Stimulated activated CD4-positive, alpha-beta T cell treated with anti-CD3 and anti-CD28 coated beads, TNF-alpha, amount 100 ng/mL, for 1 hour (primary cell): ENCODE measurements around the gene DOK7.
"Not testable (repeated sequence)": the region's sequence is repeated elsewhere in the genome, so short reads cannot be mapped to it uniquely, and the experiment has no call there.

Experiments
- DNase-seq, 3 donors: peaks; one replicate each; pipeline ENCODE4 v3.0.0-alpha.2; 2020; ENCODE audit warnings: low read depth in 3 of 3, low spot score in 1 of 3

The DOK7 gene

GRCh38 chr4:3531879-3532750 lies 69.0 kb downstream of the DOK7 start, which contains the start of gene LRPAP1:
Gene LRPAP1, minus strand, starts transcription at chr4:3532422. Its CDS starts 10 bp downstream, at chr4:3532412.
- peak; percentile 53 to 80 (median 71) for DNase-seq

DNA sequence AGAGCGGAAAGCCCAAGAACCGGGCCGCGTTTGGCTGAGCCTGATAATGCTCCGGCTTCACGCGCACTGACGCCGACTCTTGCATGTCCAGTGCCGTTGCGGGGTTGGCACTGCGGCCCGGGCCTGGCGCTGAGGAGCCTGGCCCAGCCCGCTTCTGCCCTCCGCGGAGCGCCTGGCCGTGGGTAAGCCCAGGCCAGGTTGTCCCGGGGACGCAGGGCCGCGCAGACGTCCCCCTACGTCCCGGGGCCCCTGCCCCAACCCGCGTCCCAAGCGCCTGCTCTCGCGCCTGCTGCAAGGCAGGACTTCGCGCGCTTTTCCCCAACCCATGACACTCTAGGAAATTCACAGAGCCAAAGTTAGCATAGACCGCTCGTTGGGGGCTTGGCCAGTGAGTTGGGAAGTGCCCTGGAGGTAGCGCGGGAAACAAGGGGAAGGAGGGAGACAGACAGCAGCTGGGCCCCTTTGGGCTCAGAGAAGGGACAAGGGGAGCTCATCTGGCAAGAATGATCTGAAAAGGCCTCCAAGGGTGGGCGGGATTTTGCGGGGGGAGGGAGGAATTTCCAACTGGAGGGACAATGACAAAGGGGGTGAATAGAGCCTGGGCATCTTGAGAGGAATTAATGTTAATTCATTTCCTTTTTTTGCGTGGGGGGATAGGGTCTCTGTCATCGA lies 69.8 kb downstream of the DOK7 start:
- DNase-seq = no peak

DNA sequence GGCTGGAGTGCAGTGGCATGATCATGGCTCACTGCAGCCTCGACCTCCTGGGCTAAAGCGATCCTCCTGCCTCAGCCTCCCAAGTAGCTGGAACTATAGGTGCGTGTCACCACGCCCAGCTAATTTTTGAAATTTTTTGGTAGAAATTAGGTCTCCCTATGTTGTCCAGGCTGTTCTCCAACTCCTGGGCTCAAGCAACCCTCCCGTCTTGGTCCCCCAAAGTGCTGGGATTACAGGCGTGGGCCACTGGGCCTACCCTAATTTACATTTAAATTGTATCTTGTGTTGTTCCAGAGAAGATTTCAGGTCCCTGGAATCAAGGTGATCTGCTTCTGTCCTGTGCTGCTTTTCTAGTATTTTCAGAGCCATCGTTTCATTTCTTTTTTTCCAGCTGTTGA lies 70.3 kb downstream of the DOK7 start:
- DNase-seq = no peak

- not testable (repeated sequence) for DNase-seq
These were observed 72.7 kb downstream of the DOK7 start for GRCh38 chr4:3535812-3536211.

DNA sequence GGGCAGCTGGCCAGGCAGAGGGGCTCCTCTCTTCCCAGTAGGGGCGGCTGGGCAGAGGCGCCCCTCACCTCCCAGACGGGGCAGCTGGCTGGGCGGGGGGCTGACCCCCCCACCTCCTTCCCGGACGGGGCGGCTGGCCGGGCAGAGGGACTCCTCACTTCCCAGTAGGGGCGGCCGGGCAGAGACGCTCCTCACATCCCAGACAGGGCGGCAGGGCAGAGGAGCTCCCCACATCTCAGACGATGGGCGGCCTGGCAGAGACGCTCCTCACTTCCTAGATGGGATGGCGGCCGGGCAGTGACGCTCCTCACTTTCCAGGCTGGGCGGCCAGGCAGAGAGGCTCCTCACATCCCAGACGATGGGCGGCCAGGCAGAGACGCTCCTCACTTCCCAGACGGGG lies 75.8 kb downstream of the DOK7 start:
- not testable (repeated sequence) for DNase-seq

DNA sequence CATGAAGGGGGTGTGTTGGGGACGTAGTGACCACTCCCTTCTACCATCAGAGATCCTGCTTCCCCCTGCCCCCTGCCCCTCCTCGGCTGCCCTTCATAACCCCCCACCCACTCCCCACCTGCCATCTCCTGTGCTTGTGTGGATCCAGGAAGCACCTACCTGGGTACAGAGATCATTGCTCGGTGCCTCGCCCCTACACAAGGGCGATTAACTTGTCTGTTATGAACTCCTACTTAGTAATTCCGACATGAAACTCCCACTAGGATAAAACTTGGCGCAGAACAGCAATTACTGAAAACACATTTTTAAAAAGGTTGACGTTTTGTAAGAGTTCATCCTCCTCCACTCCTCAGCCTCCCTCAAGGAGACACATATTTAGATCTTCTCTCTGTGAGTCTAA lies 80.3 kb downstream of the DOK7 start:
- DNase-seq = not testable (repeated sequence)
